GM19240 (cell line): ENCODE measurements around the gene CLMP.
"Not testable (repeated sequence)": the region's sequence is repeated elsewhere in the genome, so short reads cannot be mapped to it uniquely, and the experiment has no call there.

ENCODE experiments used
- DNase-seq: peaks from one replicate; pipeline ENCODE4 v3.0.0; 2011; ENCODE audit warnings: low spot score; ENCODE audit not compliant: insufficient read length

CLMP gene

GRCh38 chr11:123137431-123138224, 57.4 kb downstream of the CLMP start:
- DNase-seq, result no peak

- DNase-seq, result no peak
These were observed 59.1 kb downstream of the CLMP start for GRCh38 chr11:123135863-123136446.

- no peak for DNase-seq
These were observed 62.2 kb downstream of the CLMP start for GRCh38 chr11:123132881-123133280.

GRCh38 chr11:123132034-123132766, 62.8 kb downstream of the CLMP start:
- DNase-seq, result not testable (repeated sequence)

GRCh38 chr11:123129920-123130319, 65.1 kb downstream of the CLMP start:
- no peak for DNase-seq

GRCh38 chr11:123125169-123125568, 69.9 kb downstream of the CLMP start:
- DNase-seq, result no peak

GRCh38 chr11:123122852-123123251, 72.2 kb downstream of the CLMP start:
- no peak for DNase-seq

GRCh38 chr11:123122341-123122740, 72.7 kb downstream of the CLMP start:
- DNase-seq, result no peak

GRCh38 chr11:123116486-123116885, 78.6 kb downstream of the CLMP start:
- no peak for DNase-seq

GRCh38 chr11:123111465-123111864, 83.6 kb downstream of the CLMP start:
- DNase-seq, result peak; percentile 43

- DNase-seq, result no peak
These were observed 84.7 kb downstream of the CLMP start for GRCh38 chr11:123110397-123110796.

- DNase-seq, result no peak
These were observed 87.0 kb downstream of the CLMP start for GRCh38 chr11:123107945-123108495.

GRCh38 chr11:123104697-123105096, 90.4 kb downstream of the CLMP start:
- no peak for DNase-seq

GRCh38 chr11:123103326-123103980, 91.6 kb downstream of the CLMP start:
- no peak for DNase-seq

GRCh38 chr11:123100379-123101085, 94.5 kb downstream of the CLMP start:
- DNase-seq, result no peak

- no peak for DNase-seq
These were observed 96.1 kb downstream of the CLMP start for GRCh38 chr11:123098990-123099389.

GRCh38 chr11:123093739-123094138, 101.3 kb downstream of the CLMP start:
- DNase-seq, result no peak

- DNase-seq, result no peak
These were observed 103.5 kb downstream of the CLMP start for GRCh38 chr11:123091506-123091905.

- DNase-seq, result not testable (repeated sequence)
These were observed 104.9 kb downstream of the CLMP start for GRCh38 chr11:123090168-123090567.

- DNase-seq, result not testable (repeated sequence)
These were observed 106.2 kb downstream of the CLMP start for GRCh38 chr11:123088896-123089295.

GRCh38 chr11:123087657-123088056, 107.4 kb downstream of the CLMP start:
- DNase-seq, result not testable (repeated sequence)
